ENCODE results near the gene ARMH4.

- TF ChIP-seq CTCF (optimal IDR thresholded peaks at IDR 0.05 in 1 of 3, IDR thresholded peaks at IDR 0.05 in 1 of 3, conservative IDR thresholded peaks at IDR 0.05 in 1 of 3; ENCODE audit: extremely low read depth in 1 of 3, insufficient read depth in 2 of 3, low read length in 3 of 3) (peak in 1 of 3 experiments; percentile 11), EZH2 (IDR thresholded peaks at IDR 0.05; ENCODE audit: low read length) (no peak)
These were observed 22.8 kb downstream of the ARMH4 start for GRCh38 chr14:58129208-58129607.

All from keratinocyte (primary cell).